Activated naive CD8-positive, alpha-beta T cell treated with anti-CD3 and anti-CD28 coated beads, Interleukin-2, amount 50 U/mL, for 16 hours (primary cell): Measurements from ENCODE around the gene SACS.

Source experiments
- DNase-seq: peaks from one replicate; pipeline ENCODE4 v3.0.0-alpha.2; 2020; ENCODE audit warnings: low read depth, low spot score

The SACS gene

GRCh38 chr13:23433171-23434153 is at the start of gene SACS:
SACS (minus strand) TSS chr13:23433702; CDS start chr13:23411239, 22,463 bp downstream.
- no peak for DNase-seq

- DNase-seq: no peak
Observed at GRCh38 chr13:23480324-23480723, 46.8 kb upstream of the SACS start.

GRCh38 chr13:23477101-23477500 is 43.6 kb upstream of the SACS start:
- DNase-seq: no peak

GRCh38 chr13:23473221-23473620 is 39.7 kb upstream of the SACS start:
- DNase-seq: no peak

- DNase-seq: no peak
Observed at GRCh38 chr13:23472189-23472588, 38.7 kb upstream of the SACS start.

- no peak for DNase-seq
Observed at GRCh38 chr13:23470790-23471614, 37.5 kb upstream of the SACS start.

GRCh38 chr13:23469951-23470421 is 36.5 kb upstream of the SACS start:
- no peak for DNase-seq

GRCh38 chr13:23468811-23469210 is 35.3 kb upstream of the SACS start:
- DNase-seq: no peak

- no peak for DNase-seq
Observed at GRCh38 chr13:23467932-23468278, 34.4 kb upstream of the SACS start.

- no peak for DNase-seq
Observed at GRCh38 chr13:23467048-23467931, 33.8 kb upstream of the SACS start.

- peak; percentile 6 for DNase-seq
Observed at GRCh38 chr13:23466144-23467002, 32.9 kb upstream of the SACS start.

GRCh38 chr13:23463661-23464060 is 30.2 kb upstream of the SACS start:
- DNase-seq: no peak

GRCh38 chr13:23462815-23463559 is 29.5 kb upstream of the SACS start:
- no peak for DNase-seq

GRCh38 chr13:23461544-23461943 is 28.0 kb upstream of the SACS start:
- DNase-seq: no peak

- DNase-seq: no peak
Observed at GRCh38 chr13:23460921-23461320, 27.4 kb upstream of the SACS start.

GRCh38 chr13:23460309-23460708 is 26.8 kb upstream of the SACS start:
- no peak for DNase-seq

- no peak for DNase-seq
Observed at GRCh38 chr13:23458989-23459388, 25.5 kb upstream of the SACS start.

- no peak for DNase-seq
Observed at GRCh38 chr13:23456437-23457210, 23.1 kb upstream of the SACS start.
